HEK293T (cell line): ENCODE results near the gene MZB1.

ENCODE experiments used
- ARNT ChIP-seq: fragments of 450-650 bp; IDR thresholded peaks from 2 replicates; pipeline ENCODE4 v1.6.1; 2017; ENCODE audit warnings: mild to moderate bottlenecking
- BHLHE40 ChIP-seq: fragments of 450-650 bp; IDR thresholded peaks from 2 replicates; pipeline ENCODE4 v1.6.1; 2016; ENCODE audit warnings: mild to moderate bottlenecking, moderate library complexity, borderline replicate concordance
- CTBP1 ChIP-seq: fragments of 450-650 bp; IDR thresholded peaks from 2 replicates; pipeline ENCODE4 v1.6.1; 2016; ENCODE audit warnings: borderline replicate concordance
- ELF4 ChIP-seq: fragments of 450-650 bp; IDR thresholded peaks from 2 replicates; pipeline ENCODE4 v1.6.1; 2017; ENCODE audit warnings: antibody characterized with exemption
- FOXA1 ChIP-seq: fragments of 450-650 bp; IDR thresholded peaks from 2 replicates; pipeline ENCODE4 v1.6.1; 2016; ENCODE audit warnings: mild to moderate bottlenecking
- FOXK2 ChIP-seq: fragments of 450-650 bp; IDR thresholded peaks from 2 replicates; pipeline ENCODE4 v1.6.1; 2016; ENCODE audit warnings: mild to moderate bottlenecking
- FOXM1 ChIP-seq: fragments of 450-650 bp; IDR thresholded peaks from 2 replicates; pipeline ENCODE4 v1.6.1; 2017; ENCODE audit warnings: mild to moderate bottlenecking, borderline replicate concordance
- HDGF ChIP-seq: fragments of 450-650 bp; IDR thresholded peaks from 2 replicates; pipeline ENCODE4 v1.6.1; 2017; ENCODE audit warnings: antibody characterized with exemption, borderline replicate concordance
- L3MBTL2 ChIP-seq: fragments of 450-650 bp; conservative IDR thresholded peaks from 2 replicates; pipeline ENCODE4 v1.6.1; 2016; ENCODE audit warnings: mild to moderate bottlenecking
- NFRKB ChIP-seq: fragments of 450-650 bp; IDR thresholded peaks from 2 replicates; pipeline ENCODE4 v1.6.1; 2016; ENCODE audit warnings: mild to moderate bottlenecking, moderate library complexity
- SP1 ChIP-seq: fragments of 450-650 bp; IDR thresholded peaks from 2 replicates; pipeline ENCODE4 v1.6.1; 2017
- SUZ12 ChIP-seq: fragments of 450-650 bp; IDR thresholded peaks from 2 replicates; pipeline ENCODE4 v1.6.1; 2016; ENCODE audit warnings: mild to moderate bottlenecking
- TARDBP ChIP-seq: fragments of 450-650 bp; IDR thresholded peaks from 2 replicates; pipeline ENCODE4 v1.6.1; 2016

DNA sequence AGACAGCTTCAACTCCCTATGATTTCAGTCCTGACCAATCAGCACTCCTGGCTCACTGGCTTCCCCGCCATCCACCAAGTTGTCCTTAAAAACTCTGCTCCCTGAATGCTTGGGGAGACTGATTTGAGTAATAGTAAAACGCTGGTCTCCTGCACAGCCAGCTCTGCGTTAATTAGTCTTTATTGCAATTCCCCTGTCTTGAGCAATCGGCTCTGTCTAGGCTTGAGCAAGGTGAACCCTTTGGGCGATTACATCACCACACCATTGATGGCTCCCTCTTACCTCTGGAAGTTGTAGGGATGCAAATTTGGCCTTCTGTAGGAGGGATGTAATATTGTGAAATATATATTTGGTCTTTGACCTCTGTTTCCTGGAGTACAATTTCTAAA is 3.7 kb downstream of the MZB1 start:
- TF ChIP-seq ELF4 (no peak), FOXM1 (no peak), ARNT (no peak), NFRKB (no peak), TARDBP (no peak), SP1 (no peak), FOXK2 (no peak), SUZ12 (no peak), CTBP1 (no peak), BHLHE40 (no peak), FOXA1 (no peak), HDGF (no peak), L3MBTL2 (no peak)
